Esophagus squamous epithelium (tissue), 4 donors: Measurements from ENCODE around the gene ASTN2.

ENCODE experiments used
- POLR2A ChIP-seq, 4 donors: fragments of 450-650 bp; IDR thresholded peaks; one replicate each; pipeline ENCODE4 v1.6.1; 2017; ENCODE audit warnings: antibody characterized with exemption in 4 of 4, mild to moderate bottlenecking in 4 of 4, moderate library complexity in 3 of 4
- TF ChIP-seq, protein P1 (sequence below), 6 experiments: fragments of 450-650 bp in 4 of 6; fragments of 200-600 bp in 2 of 6; sonication (generic) in 2 of 6; IDR thresholded peaks; one replicate each; pipeline ENCODE4 v1.5.1; 2016 to 2019; ENCODE audit warnings: antibody characterized with exemption in 6 of 6, mild to moderate bottlenecking in 4 of 6, moderate library complexity in 4 of 6

DNA sequence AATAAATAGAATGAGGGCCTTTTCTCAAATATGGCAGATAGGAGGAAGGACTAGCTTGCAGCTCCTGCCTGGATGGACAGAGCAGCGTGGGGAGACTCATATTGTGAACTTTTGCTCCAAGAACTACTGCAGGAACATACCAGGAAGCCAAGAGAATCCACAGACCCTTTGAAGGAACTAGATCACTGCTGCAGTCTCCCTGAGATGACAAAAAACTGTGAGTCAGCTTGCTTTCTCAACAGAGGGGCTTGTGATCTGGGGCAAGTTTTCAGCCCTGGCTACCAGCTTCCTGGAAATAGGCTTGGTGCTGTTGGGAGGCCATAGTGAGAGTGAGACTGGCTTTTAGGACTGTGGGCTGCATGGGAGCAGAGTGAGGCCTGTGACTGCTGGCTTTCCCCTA lies 898.4 kb downstream of the ASTN2 start:
- TF ChIP-seq, protein P1, sequence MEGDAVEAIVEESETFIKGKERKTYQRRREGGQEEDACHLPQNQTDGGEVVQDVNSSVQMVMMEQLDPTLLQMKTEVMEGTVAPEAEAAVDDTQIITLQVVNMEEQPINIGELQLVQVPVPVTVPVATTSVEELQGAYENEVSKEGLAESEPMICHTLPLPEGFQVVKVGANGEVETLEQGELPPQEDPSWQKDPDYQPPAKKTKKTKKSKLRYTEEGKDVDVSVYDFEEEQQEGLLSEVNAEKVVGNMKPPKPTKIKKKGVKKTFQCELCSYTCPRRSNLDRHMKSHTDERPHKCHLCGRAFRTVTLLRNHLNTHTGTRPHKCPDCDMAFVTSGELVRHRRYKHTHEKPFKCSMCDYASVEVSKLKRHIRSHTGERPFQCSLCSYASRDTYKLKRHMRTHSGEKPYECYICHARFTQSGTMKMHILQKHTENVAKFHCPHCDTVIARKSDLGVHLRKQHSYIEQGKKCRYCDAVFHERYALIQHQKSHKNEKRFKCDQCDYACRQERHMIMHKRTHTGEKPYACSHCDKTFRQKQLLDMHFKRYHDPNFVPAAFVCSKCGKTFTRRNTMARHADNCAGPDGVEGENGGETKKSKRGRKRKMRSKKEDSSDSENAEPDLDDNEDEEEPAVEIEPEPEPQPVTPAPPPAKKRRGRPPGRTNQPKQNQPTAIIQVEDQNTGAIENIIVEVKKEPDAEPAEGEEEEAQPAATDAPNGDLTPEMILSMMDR (IDR thresholded peaks at IDR 0.05): no peak
- no peak for TF ChIP-seq POLR2A (IDR thresholded peaks at IDR 0.05)
